Vagina (tissue), 2 donors: ENCODE measurements around the gene MYO1D. TPM values are rescaled to one million over a fixed set of nuclear protein-coding genes. Genes with fewer than 3 reads are reported as not detected.

Experiments used
- DNase-seq, 2 donors: peaks; one replicate each; pipeline ENCODE4 v3.0.0-alpha.2; 2017; ENCODE audit errors: extremely low spot score in 2 of 2
- H3K27ac ChIP-seq: fragments of 200-600 bp; sonication (generic); one replicate; pipeline ENCODE4 v1.5.1; 2019
- H3K27me3 ChIP-seq: fragments of 200-600 bp; sonication (generic); one replicate; pipeline ENCODE4 v1.5.1; 2019
- H3K36me3 ChIP-seq, 2 donors: fragments of 200-600 bp; sonication (generic); one replicate each; pipeline ENCODE4 v1.5.1; 2017 to 2019
- H3K4me1 ChIP-seq: fragments of 200-600 bp; sonication (generic); one replicate; pipeline ENCODE4 v1.5.1; 2019
- H3K4me3 ChIP-seq, 2 donors: fragments of 200-600 bp; sonication (generic); 1 replicate in 1 of 2; 2 replicates in 1 of 2; pipeline ENCODE4 v1.5.1; 2016 to 2019
- H3K9me3 ChIP-seq: fragments of 200-600 bp; sonication (generic); one replicate; pipeline ENCODE4 v1.5.1; 2019
- CTCF ChIP-seq, 3 experiments: fragments of 450-650 bp in 2 of 3; fragments of 200-600 bp in 1 of 3; sonication (generic) in 1 of 3; IDR thresholded peaks; one replicate each; pipeline ENCODE4 v1.5.1; 2017 to 2019; ENCODE audit warnings: antibody characterized with exemption in 3 of 3, mild to moderate bottlenecking in 2 of 3, moderate library complexity in 2 of 3
- POLR2A ChIP-seq, 2 donors: fragments of 450-650 bp; IDR thresholded peaks; one replicate each; pipeline ENCODE4 v1.6.1; 2017; ENCODE audit warnings: antibody characterized with exemption in 2 of 2, mild to moderate bottlenecking in 2 of 2, moderate library complexity in 2 of 2
- POLR2AphosphoS5 ChIP-seq, 2 donors: sonication (generic); formaldehyde crosslinking; IDR thresholded peaks; one replicate each; pipeline ENCODE4 v1.9.0; 2017; ENCODE audit warnings: antibody characterized with exemption in 2 of 2, mild to moderate bottlenecking in 2 of 2, low read depth in 1 of 2; ENCODE audit not compliant: insufficient read depth in 1 of 2
- intact Hi-C: fragments of 100-400 bp; cut with DNase I; formaldehyde crosslinking; loops from one replicate; pipeline ENCODE4 v1.15.1; 2023
- total RNA-seq: library from RNA; depleted of rRNA; stranded (reverse); fragments of >200 nt; gene quantifications from one replicate; pipeline ENCODE4 v1.2.3, GENCODE V29; 2016

The MYO1D gene
- total RNA-seq, 1 donor from 2014 or later: 44.7 TPM

DNA sequence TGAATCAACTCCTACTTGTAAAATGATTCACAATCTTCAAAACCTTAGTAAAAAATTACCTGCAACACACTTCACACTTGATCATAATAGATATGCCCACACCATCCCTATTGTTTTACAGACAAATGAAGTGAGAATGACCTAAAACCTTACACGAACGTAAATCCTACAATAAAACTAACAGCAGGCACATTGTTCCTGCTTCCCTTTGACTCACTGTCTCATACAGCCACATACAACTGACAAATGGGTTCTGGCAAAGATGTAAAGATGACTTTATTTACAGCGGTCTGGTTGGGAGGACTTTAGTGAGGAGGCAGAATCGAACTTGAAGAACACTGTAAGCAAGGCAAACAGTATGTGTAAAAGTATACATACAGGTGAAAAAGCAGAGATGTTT lies 188.7 kb downstream of the MYO1D start:
- Histone ChIP-seq H3K27ac (no peak overlapping the region), H3K36me3 (no peaks in the 10 kb centered on the region), H3K4me3 (no peak overlapping the region), H3K9me3 (no peaks in the 10 kb centered on the region), H3K4me1 (no peaks in the 10 kb centered on the region), H3K27me3 (no peaks in the 10 kb centered on the region)
- DNase-seq: no peak
- intact Hi-C loops: no loop called here
- TF ChIP-seq POLR2AphosphoS5 (IDR thresholded peaks at IDR 0.05; ENCODE audit: insufficient read depth in 1 of 2, low read depth in 1 of 2) (no peak), POLR2A (IDR thresholded peaks at IDR 0.05) (no peak), CTCF (IDR thresholded peaks at IDR 0.05) (no peak)

- no peak for DNase-seq
- Histone ChIP-seq H3K4me1 (no peaks in the 10 kb centered on the region), H3K27me3 (no peaks in the 10 kb centered on the region), H3K27ac (no peak overlapping the region), H3K36me3 (no peaks in the 10 kb centered on the region), H3K9me3 (no peaks in the 10 kb centered on the region), H3K4me3 (peak overlapping the region in 1 of 2 donors; percentile 2)
- intact Hi-C loops: no loop called here
- TF ChIP-seq POLR2AphosphoS5 (IDR thresholded peaks at IDR 0.05; ENCODE audit: insufficient read depth in 1 of 2, low read depth in 1 of 2) (no peak), POLR2A (IDR thresholded peaks at IDR 0.05) (no peak), CTCF (IDR thresholded peaks at IDR 0.05) (no peak)
Observed at GRCh38 chr17:32684087-32684958, 192.6 kb downstream of the MYO1D start.

- Histone ChIP-seq H3K4me1 (no peaks in the 10 kb centered on the region), H3K9me3 (no peaks in the 10 kb centered on the region), H3K36me3 (no peaks in the 10 kb centered on the region), H3K27me3 (no peaks in the 10 kb centered on the region), H3K27ac (no peak overlapping the region), H3K4me3 (no peak overlapping the region)
- intact Hi-C loops: no loop called here
- TF ChIP-seq POLR2A (IDR thresholded peaks at IDR 0.05) (no peak), CTCF (IDR thresholded peaks at IDR 0.05) (no peak), POLR2AphosphoS5 (IDR thresholded peaks at IDR 0.05; ENCODE audit: insufficient read depth in 1 of 2, low read depth in 1 of 2) (no peak)
- DNase-seq: no peak
Observed at GRCh38 chr17:32673964-32674363, 203.0 kb downstream of the MYO1D start.

DNA sequence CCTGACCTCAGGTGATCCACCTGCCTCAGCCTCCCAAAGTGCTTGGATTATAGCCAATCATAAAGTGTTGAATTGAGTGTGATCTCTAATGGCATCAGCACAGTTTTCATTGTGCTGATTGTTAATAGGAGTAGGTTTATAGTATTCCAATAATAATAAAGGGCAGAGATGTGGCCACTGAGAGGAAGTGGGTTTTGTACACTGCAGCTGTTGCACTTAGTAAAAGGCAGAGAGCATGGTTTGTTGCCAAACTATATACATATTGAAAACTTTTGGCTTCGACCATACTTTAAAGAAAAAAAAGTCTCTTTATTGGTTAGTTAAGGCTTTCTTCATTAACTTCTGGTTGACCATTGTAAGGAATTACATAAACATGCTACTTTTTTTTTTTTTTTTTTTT lies 204.2 kb downstream of the MYO1D start:
- no peaks in the 10 kb centered on the region for H3K27me3 ChIP-seq
- H3K27ac ChIP-seq: no peak overlapping the region
- DNase-seq: no peak
- no peaks in the 10 kb centered on the region for H3K4me1 ChIP-seq
- TF ChIP-seq CTCF (IDR thresholded peaks at IDR 0.05): no peak
- no peak for TF ChIP-seq POLR2AphosphoS5 (IDR thresholded peaks at IDR 0.05; ENCODE audit: insufficient read depth in 1 of 2, low read depth in 1 of 2)
- no peak for TF ChIP-seq POLR2A (IDR thresholded peaks at IDR 0.05)
- no peaks in the 10 kb centered on the region for H3K36me3 ChIP-seq
- H3K4me3 ChIP-seq: no peak overlapping the region
- H3K9me3 ChIP-seq: no peaks in the 10 kb centered on the region
- intact Hi-C loops: no loop called here

DNA sequence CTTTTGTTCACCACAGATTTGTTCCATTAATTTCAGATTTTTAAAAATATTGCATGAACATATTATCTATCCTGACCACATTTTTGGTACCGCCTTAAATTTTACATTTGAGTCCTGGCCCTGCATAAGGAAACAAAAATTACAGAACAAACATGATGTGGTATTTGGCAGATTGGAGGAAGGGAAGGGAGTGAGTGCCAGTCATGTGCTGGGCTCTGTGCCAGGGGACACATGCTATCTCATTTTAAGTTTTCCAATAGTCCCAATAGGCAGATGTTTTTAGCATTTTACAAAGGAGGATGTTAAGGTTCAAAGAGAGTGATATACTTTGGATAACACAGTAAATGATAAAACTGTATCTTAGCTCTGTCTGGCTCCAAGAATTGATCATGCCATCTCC lies 205.0 kb downstream of the MYO1D start:
- intact Hi-C loops: no loop called here
- H3K27ac ChIP-seq: no peak overlapping the region
- TF ChIP-seq POLR2A (IDR thresholded peaks at IDR 0.05) (no peak), CTCF (IDR thresholded peaks at IDR 0.05) (no peak), POLR2AphosphoS5 (IDR thresholded peaks at IDR 0.05; ENCODE audit: insufficient read depth in 1 of 2, low read depth in 1 of 2) (no peak)
- DNase-seq: no peak
- no peaks in the 10 kb centered on the region for H3K9me3 ChIP-seq
- no peaks in the 10 kb centered on the region for H3K36me3 ChIP-seq
- no peaks in the 10 kb centered on the region for H3K4me1 ChIP-seq
- no peaks in the 10 kb centered on the region for H3K27me3 ChIP-seq
- no peak overlapping the region for H3K4me3 ChIP-seq
